Neural crest cell (in vitro differentiated cells): ENCODE results near the gene TBC1D23. TPM values are rescaled to one million over a fixed set of nuclear protein-coding genes. Genes with fewer than 3 reads are reported as not detected.
"Not testable (repeated sequence)": the region's sequence is repeated elsewhere in the genome, so short reads cannot be mapped to it uniquely, and the experiment has no call there.

Experiments
- DNase-seq: peaks from one replicate; pipeline ENCODE4 v3.0.0; 2021; ENCODE audit warnings: low read depth, mixed read lengths, low spot score
- H3K27ac Mint-ChIP-seq: one replicate; pipeline ENCODE4 v1.8.0; 2021; ENCODE audit warnings: mild to moderate bottlenecking, mixed read lengths; ENCODE audit not compliant: unreplicated experiment
- H3K27me3 Mint-ChIP-seq: 2 replicates; pipeline ENCODE4 v1.8.0; 2021; ENCODE audit warnings: low read depth, mild to moderate bottlenecking, mixed read lengths
- H3K36me3 Mint-ChIP-seq: 2 replicates; pipeline ENCODE4 v1.8.0; 2021; ENCODE audit warnings: low read depth, mild to moderate bottlenecking, mixed read lengths
- H3K4me1 Mint-ChIP-seq: 2 replicates; pipeline ENCODE4 v1.8.0; 2021; ENCODE audit warnings: mixed read lengths
- H3K4me3 Mint-ChIP-seq: one replicate; pipeline ENCODE4 v1.8.0; 2021; ENCODE audit warnings: mild to moderate bottlenecking, mixed read lengths
- H3K9me3 Mint-ChIP-seq: 2 replicates; pipeline ENCODE4 v1.8.0; 2021; ENCODE audit warnings: mixed read lengths
- total RNA-seq: library from RNA; stranded (reverse); gene quantifications from 2 replicates; pipeline ENCODE4 v1.2.1, GENCODE V29; 2021
- TF ChIP-seq, protein P1 (sequence below): fragments of 200-600 bp; sonication (generic); conservative IDR thresholded peaks from 2 replicates; pipeline ENCODE4 v1.5.0; 2021; ENCODE audit warnings: antibody characterized with exemption, mild to moderate bottlenecking

The TBC1D23 gene
- total RNA-seq, 1 donor from 2014 or later, result 23.3 TPM

DNA sequence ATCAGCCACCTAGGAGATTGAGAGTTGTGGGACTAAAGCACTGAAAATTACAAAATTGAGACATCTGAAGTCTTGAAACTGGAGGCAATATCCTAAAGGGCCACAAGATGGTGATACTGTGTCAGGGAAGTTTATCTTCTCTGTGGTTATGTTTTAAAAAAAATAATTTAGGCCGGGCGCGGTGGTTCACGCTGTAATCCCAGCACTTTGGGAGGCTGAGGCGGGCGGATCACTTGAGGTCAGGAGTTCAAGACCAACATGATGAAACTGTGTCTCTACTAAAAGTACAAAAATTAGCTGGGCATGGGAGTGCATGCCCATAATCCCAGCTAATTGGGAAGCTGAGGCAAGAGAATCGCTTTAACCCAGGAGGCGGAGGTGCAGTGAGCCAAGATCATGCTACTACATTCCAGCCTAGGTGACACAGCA, 55.9 kb downstream of the TBC1D23 start:
- Mint-ChIP-seq H3K36me3 (peaks cover 5% of the 10 kb centered on the region), H3K4me1 (peaks cover 11% of the 10 kb centered on the region), H3K27me3 (no peaks in the 10 kb centered on the region), H3K9me3 (no peaks in the 10 kb centered on the region), H3K4me3 (no peak overlapping the region), H3K27ac (peak overlapping the region; percentile 12)
- TF ChIP-seq, protein P1, sequence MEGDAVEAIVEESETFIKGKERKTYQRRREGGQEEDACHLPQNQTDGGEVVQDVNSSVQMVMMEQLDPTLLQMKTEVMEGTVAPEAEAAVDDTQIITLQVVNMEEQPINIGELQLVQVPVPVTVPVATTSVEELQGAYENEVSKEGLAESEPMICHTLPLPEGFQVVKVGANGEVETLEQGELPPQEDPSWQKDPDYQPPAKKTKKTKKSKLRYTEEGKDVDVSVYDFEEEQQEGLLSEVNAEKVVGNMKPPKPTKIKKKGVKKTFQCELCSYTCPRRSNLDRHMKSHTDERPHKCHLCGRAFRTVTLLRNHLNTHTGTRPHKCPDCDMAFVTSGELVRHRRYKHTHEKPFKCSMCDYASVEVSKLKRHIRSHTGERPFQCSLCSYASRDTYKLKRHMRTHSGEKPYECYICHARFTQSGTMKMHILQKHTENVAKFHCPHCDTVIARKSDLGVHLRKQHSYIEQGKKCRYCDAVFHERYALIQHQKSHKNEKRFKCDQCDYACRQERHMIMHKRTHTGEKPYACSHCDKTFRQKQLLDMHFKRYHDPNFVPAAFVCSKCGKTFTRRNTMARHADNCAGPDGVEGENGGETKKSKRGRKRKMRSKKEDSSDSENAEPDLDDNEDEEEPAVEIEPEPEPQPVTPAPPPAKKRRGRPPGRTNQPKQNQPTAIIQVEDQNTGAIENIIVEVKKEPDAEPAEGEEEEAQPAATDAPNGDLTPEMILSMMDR, result peak; percentile 82
- DNase-seq, result peak; percentile 31

DNA sequence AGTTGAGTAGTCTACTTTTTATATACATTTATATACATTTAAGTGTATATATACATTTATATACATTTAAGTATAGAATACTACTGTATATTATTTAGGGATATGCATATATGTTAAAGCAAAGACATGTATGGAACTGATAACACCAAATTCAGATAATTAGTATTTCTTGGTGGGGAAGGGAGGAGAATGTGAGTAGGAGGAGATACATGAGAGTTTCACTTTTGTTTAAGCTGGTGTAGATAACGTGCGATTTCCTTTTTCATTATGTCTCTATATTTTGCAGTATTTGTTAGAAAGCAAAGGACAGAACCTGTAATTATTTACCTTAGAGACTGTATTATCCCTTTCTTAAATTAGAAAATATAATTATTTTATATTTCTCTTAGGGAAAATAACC, 57.1 kb downstream of the TBC1D23 start:
- peaks cover 5% of the 10 kb centered on the region for H3K36me3 Mint-ChIP-seq
- no peak for DNase-seq
- no peaks in the 10 kb centered on the region for H3K27me3 Mint-ChIP-seq
- no peak overlapping the region for H3K27ac Mint-ChIP-seq
- H3K9me3 Mint-ChIP-seq, result no peaks in the 10 kb centered on the region
- no peak overlapping the region for H3K4me3 Mint-ChIP-seq
- peaks cover 11% of the 10 kb centered on the region for H3K4me1 Mint-ChIP-seq
- TF ChIP-seq, protein P1, result no peak

DNA sequence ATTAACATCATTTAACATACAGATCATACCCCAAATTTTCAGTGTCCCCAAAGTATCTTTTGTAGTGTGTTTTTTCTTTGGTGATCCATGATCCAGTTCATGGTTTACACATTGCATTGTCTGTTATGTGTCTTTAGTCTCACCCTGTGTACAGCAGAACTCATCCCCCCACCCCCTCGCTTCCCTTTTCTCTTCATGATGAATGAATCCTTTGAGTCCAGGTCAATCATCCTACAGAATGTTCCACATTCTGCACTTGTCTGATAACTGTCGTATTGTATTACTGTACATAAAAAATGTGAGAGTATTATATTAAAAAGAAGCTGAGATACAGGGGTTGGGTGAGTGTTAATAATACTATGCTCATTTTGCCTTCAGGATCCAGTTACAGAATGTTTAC, 59.2 kb downstream of the TBC1D23 start:
- Mint-ChIP-seq H3K27ac (peak overlapping the region; percentile 9), H3K4me3 (peak overlapping the region; percentile 25), H3K4me1 (peaks cover 11% of the 10 kb centered on the region), H3K36me3 (peaks cover 5% of the 10 kb centered on the region), H3K27me3 (no peaks in the 10 kb centered on the region), H3K9me3 (no peaks in the 10 kb centered on the region)
- no peak for DNase-seq
- TF ChIP-seq, protein P1, result no peak

DNA sequence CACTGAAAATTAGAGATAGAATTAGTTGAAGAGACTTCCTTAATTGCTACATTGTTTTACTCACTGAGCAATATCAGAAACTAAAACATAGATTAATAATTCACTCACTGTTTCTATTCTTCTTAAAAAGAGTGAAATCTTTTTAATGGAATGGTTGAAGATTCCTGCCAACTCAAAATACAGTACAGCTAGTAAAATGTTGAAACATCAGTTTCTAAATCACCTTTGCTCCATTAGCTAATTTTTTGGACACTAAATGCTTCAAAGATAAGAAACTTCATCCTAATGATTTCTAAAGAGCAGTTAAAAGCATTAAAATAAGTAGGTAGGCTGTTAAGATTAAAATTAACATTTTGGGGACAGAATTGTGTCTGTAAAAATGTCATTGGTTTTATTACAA, 63.3 kb downstream of the TBC1D23 start:
- Mint-ChIP-seq H3K27me3 (no peaks in the 10 kb centered on the region), H3K36me3 (peaks cover 17% of the 10 kb centered on the region), H3K4me1 (peaks cover 7% of the 10 kb centered on the region), H3K9me3 (peaks cover 3% of the 10 kb centered on the region), H3K27ac (no peak overlapping the region), H3K4me3 (no peak overlapping the region)
- TF ChIP-seq, protein P1, result no peak
- no peak for DNase-seq

DNA sequence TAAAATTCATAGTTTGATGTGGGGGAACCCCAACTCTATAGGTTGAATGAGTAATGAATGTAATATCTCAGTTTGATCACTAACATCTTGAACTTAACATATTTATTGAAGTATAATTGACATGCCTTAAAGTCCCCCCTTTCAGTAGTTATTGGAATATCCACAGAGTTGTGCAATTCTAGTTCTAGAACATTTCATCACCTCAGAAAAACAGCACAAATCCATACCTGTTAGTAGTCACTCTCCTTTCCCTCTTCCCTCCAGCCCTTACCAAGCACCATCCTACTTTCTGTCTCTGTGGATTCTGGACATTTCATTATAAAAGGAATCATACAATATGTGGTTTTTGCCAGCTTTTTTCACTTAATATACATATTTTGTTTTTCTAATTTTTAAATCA, 65.0 kb downstream of the TBC1D23 start:
- no peak for DNase-seq
- Mint-ChIP-seq H3K4me1 (no peaks in the 10 kb centered on the region), H3K27ac (no peak overlapping the region), H3K27me3 (no peaks in the 10 kb centered on the region), H3K4me3 (no peak overlapping the region), H3K36me3 (peaks cover 12% of the 10 kb centered on the region), H3K9me3 (peaks cover 3% of the 10 kb centered on the region)
- TF ChIP-seq, protein P1, result no peak

DNA sequence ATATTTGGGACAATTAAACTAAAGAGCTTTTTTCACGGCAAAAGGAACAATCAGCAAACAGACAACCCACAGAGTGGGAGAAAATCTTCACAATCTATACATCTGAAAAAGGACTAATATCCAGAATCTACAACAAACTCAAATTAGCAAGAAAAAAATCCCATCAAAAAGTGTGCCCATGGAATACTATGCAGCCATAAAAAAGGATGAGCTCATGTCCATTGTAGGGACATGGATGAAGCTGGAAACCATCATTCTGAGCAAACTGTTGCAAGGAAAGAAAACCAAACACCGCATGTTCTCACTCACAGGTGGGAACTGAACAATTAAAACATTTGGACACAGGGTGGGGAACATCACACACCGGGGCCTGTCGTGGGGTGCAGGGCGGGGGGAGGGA, 66.6 kb downstream of the TBC1D23 start:
- H3K9me3 Mint-ChIP-seq, DNase-seq, H3K4me3 Mint-ChIP-seq, H3K4me1 Mint-ChIP-seq, H3K27ac Mint-ChIP-seq, H3K27me3 Mint-ChIP-seq: not testable (repeated sequence)
- peaks cover 12% of the 10 kb centered on the region for H3K36me3 Mint-ChIP-seq
